MCF 10A (cell line): ENCODE results near the gene BIN1. TPM values are rescaled to one million over a fixed set of nuclear protein-coding genes. Genes with fewer than 3 reads are reported as not detected.
"Not testable (repeated sequence)": the region's sequence is repeated elsewhere in the genome, so short reads cannot be mapped to it uniquely, and the experiment has no call there.

ENCODE experiments used
- BruUV-seq: library from RNA; stranded (reverse); fragments of 400-500 nt; replicated peaks from 2 replicates; lab custom pipeline; 2021; lab: Mats Ljungman, UMichigan
- CTCF ChIA-PET: fragments of 300-600 bp; sonication (Branson Sonifier 250); formaldehyde crosslinking; extraction: SDS; loops from one replicate; lab custom pipeline; 2021; ENCODE audit warnings: antibody characterized with exemption, inconsistent platforms; lab: Yijun Ruan, JAX
- POLR2A ChIA-PET: fragments of 300-600, 350-650 bp; sonication (Branson Sonifier 250); formaldehyde crosslinking; extraction: SDS; loops from one replicate; lab custom pipeline; 2020; ENCODE audit warnings: antibody characterized with exemption, inconsistent platforms; lab: Yijun Ruan, JAX
- DNase-seq: peaks from one replicate; pipeline ENCODE4 v3.0.0-alpha.2; 2018; ENCODE audit not compliant: unreplicated experiment
- H3K27ac Mint-ChIP-seq: one replicate; pipeline ENCODE4 v1.8.0; 2022; ENCODE audit warnings: mild to moderate bottlenecking, low read depth, mixed read lengths; ENCODE audit not compliant: unreplicated experiment
- H3K27me3 Mint-ChIP-seq: one replicate; pipeline ENCODE4 v1.8.0; 2022; ENCODE audit warnings: mixed read lengths; ENCODE audit not compliant: insufficient read depth, unreplicated experiment
- H3K36me3 Mint-ChIP-seq: one replicate; pipeline ENCODE4 v1.8.0; 2022; ENCODE audit warnings: mild to moderate bottlenecking, moderate library complexity, mixed read lengths; ENCODE audit not compliant: insufficient read depth, unreplicated experiment
- H3K4me1 Mint-ChIP-seq: one replicate; pipeline ENCODE4 v1.8.0; 2022; ENCODE audit warnings: mixed read lengths; ENCODE audit not compliant: insufficient read depth, unreplicated experiment
- H3K4me3 Mint-ChIP-seq: one replicate; pipeline ENCODE4 v1.8.0; 2022; ENCODE audit warnings: mild to moderate bottlenecking, moderate library complexity, mixed read lengths; ENCODE audit not compliant: unreplicated experiment
- H3K9me3 Mint-ChIP-seq: one replicate; pipeline ENCODE4 v1.8.0; 2022; ENCODE audit warnings: mixed read lengths; ENCODE audit not compliant: unreplicated experiment
- CTCF ChIP-seq: fragments of 200-600 bp; IDR thresholded peaks from one replicate; pipeline ENCODE4 v1.8.0; 2022; ENCODE audit warnings: antibody characterized with exemption, mild to moderate bottlenecking; ENCODE audit not compliant: unreplicated experiment
- intact Hi-C: fragments of 100-400 bp; cut with micrococcal nuclease; formaldehyde crosslinking; loops from 2 replicates; pipeline ENCODE4 v1.14.1; 2022
- total RNA-seq: library from RNA; stranded (reverse); gene quantifications from 2 replicates; pipeline ENCODE4 v1.2.3, GENCODE V29; 2022

BIN1 gene
- total RNA-seq, 1 experiment from 2014 or later = 29.6 TPM

GRCh38 chr2:127034051-127034450, 72.9 kb downstream of the BIN1 start:
- DNase-seq = no peak
- POLR2A ChIA-PET = interaction anchor here (0.6 kb wide), 1 partner anchor 115 kb away, joined by 3 read pairs; no protein-coding TSS in a partner anchor
- CTCF ChIA-PET = no interaction called here

GRCh38 chr2:127032621-127033020, 74.3 kb downstream of the BIN1 start:
- no TSS peak for BruUV-seq
- Mint-ChIP-seq H3K9me3 (no peaks in the 10 kb centered on the region), H3K4me3 (no peak overlapping the region), H3K36me3 (no peaks in the 10 kb centered on the region), H3K27me3 (no peaks in the 10 kb centered on the region), H3K4me1 (peaks cover 14% of the 10 kb centered on the region), H3K27ac (no peak overlapping the region)
- intact Hi-C loops = no loop called here
- peak; percentile 30 for DNase-seq
- ChIA-PET POLR2A (interaction anchor here (1.3 kb wide), 1 partner anchor 11 kb away, joined by 4 read pairs; no protein-coding TSS in a partner anchor), CTCF (interaction anchor here (1.2 to 1.4 kb wide), 2 partner anchors 9 to 61 kb away, joined by 3 to 4 read pairs; no protein-coding TSS in a partner anchor)
- no peak for TF ChIP-seq CTCF

More at GRCh38 chr2:127034051-127034450, 72.9 kb downstream of the BIN1 start:
- H3K4me1 Mint-ChIP-seq = peaks cover 18% of the 10 kb centered on the region
- H3K36me3 Mint-ChIP-seq = no peaks in the 10 kb centered on the region
- no peaks in the 10 kb centered on the region for H3K9me3 Mint-ChIP-seq
- intact Hi-C loops = no loop called here
- H3K27ac Mint-ChIP-seq = no peak overlapping the region
- no TSS peak for BruUV-seq
- H3K27me3 Mint-ChIP-seq = no peaks in the 10 kb centered on the region
- no peak for TF ChIP-seq CTCF
- H3K4me3 Mint-ChIP-seq = no peak overlapping the region

- TF ChIP-seq CTCF = no peak
- Mint-ChIP-seq H3K4me1 (peaks cover 12% of the 10 kb centered on the region), H3K27ac (no peak overlapping the region), H3K4me3 (no peak overlapping the region), H3K9me3 (no peaks in the 10 kb centered on the region), H3K27me3 (no peaks in the 10 kb centered on the region), H3K36me3 (no peaks in the 10 kb centered on the region)
- intact Hi-C loops = no loop called here
- POLR2A ChIA-PET = interaction anchor here (0.5 kb wide), 1 partner anchor 258 kb away, joined by 3 read pairs; no protein-coding TSS in a partner anchor
- BruUV-seq = no TSS peak
- peak; percentile 30 for DNase-seq
- CTCF ChIA-PET = interaction anchor here (0.6 kb wide), 1 partner anchor 1989 kb away, joined by 3 read pairs; no protein-coding TSS in a partner anchor
These were observed 77.5 kb downstream of the BIN1 start for GRCh38 chr2:127029350-127030051.

GRCh38 chr2:127028745-127029144, 78.2 kb downstream of the BIN1 start:
- intact Hi-C loops, H3K36me3 Mint-ChIP-seq, DNase-seq, POLR2A ChIA-PET, CTCF ChIA-PET, H3K4me3 Mint-ChIP-seq, BruUV-seq, H3K9me3 Mint-ChIP-seq, H3K27me3 Mint-ChIP-seq, H3K27ac Mint-ChIP-seq: not testable (repeated sequence)
- H3K4me1 Mint-ChIP-seq = peaks cover 12% of the 10 kb centered on the region
